ACC112 (cell line): Measurements from ENCODE around the gene EEF2.
"Not testable (repeated sequence)": the region's sequence is repeated elsewhere in the genome, so short reads cannot be mapped to it uniquely, and the experiment has no call there.

ENCODE experiments used
- H2AFZ ChIP-seq: fragments of 200-600 bp; sonication (generic); one replicate; pipeline ENCODE4 v1.6.0; 2017; ENCODE audit warnings: antibody characterized with exemption, low read length; ENCODE audit not compliant: unreplicated experiment
- H3K27ac ChIP-seq: fragments of 200-600 bp; sonication (generic); 2 replicates; pipeline ENCODE4 v1.5.1; 2014; ENCODE audit warnings: low read depth, mild to moderate bottlenecking, antibody characterized with exemption, low read length, moderate library complexity
- H3K27me3 ChIP-seq: fragments of 200-600 bp; sonication (generic); 2 replicates; pipeline ENCODE4 v1.6.1; 2014; ENCODE audit warnings: mild to moderate bottlenecking, antibody characterized with exemption, low read length, moderate library complexity, mixed read lengths; ENCODE audit not compliant: insufficient read depth
- H3K36me3 ChIP-seq: fragments of 200-600 bp; sonication (generic); 2 replicates; pipeline ENCODE4 v1.6.1; 2016; ENCODE audit warnings: mild to moderate bottlenecking, antibody characterized with exemption, low read length, moderate library complexity, mixed read lengths; ENCODE audit not compliant: insufficient read depth
- H3K4me1 ChIP-seq: fragments of 200-600 bp; sonication (generic); one replicate; pipeline ENCODE4 v1.6.1; 2016; ENCODE audit warnings: low read length, mixed read lengths; ENCODE audit not compliant: insufficient read depth, unreplicated experiment, control insufficient read depth
- H3K4me3 ChIP-seq: fragments of 200-600 bp; sonication (generic); 2 replicates; pipeline ENCODE4 v1.5.1; 2014; ENCODE audit warnings: mild to moderate bottlenecking, low read depth, low read length
- H3K79me2 ChIP-seq: fragments of 200-600 bp; sonication (generic); one replicate; pipeline ENCODE4 v1.6.0; 2016; ENCODE audit warnings: low read length; ENCODE audit not compliant: control insufficient read depth, unreplicated experiment, insufficient read depth

EEF2 gene

GRCh38 chr19:4014541-4015491 is 29.6 kb upstream of the EEF2 start:
- Histone ChIP-seq H3K36me3 (no peaks in the 10 kb centered on the region), H2AFZ (no peak overlapping the region), H3K4me1 (no peaks in the 10 kb centered on the region), H3K27me3 (no peaks in the 10 kb centered on the region), H3K4me3 (no peak overlapping the region), H3K79me2 (peaks cover 18% of the 10 kb centered on the region), H3K27ac (no peak overlapping the region)

- no peaks in the 10 kb centered on the region for H3K36me3 ChIP-seq
- H3K27ac ChIP-seq, result no peak overlapping the region
- H3K4me3 ChIP-seq, result no peak overlapping the region
- peaks cover 26% of the 10 kb centered on the region for H3K79me2 ChIP-seq
- H2AFZ ChIP-seq, result no peak overlapping the region
- peaks cover 5% of the 10 kb centered on the region for H3K4me1 ChIP-seq
- no peaks in the 10 kb centered on the region for H3K27me3 ChIP-seq
These were observed 28.8 kb upstream of the EEF2 start for GRCh38 chr19:4013886-4014540.

GRCh38 chr19:4012975-4013634 is 27.8 kb upstream of the EEF2 start:
- peaks cover 8% of the 10 kb centered on the region for H3K4me1 ChIP-seq
- no peak overlapping the region for H3K27ac ChIP-seq
- H2AFZ ChIP-seq, result no peak overlapping the region
- H3K36me3 ChIP-seq, result no peaks in the 10 kb centered on the region
- H3K79me2 ChIP-seq, result peaks cover 35% of the 10 kb centered on the region
- H3K27me3 ChIP-seq, result no peaks in the 10 kb centered on the region
- H3K4me3 ChIP-seq, result no peak overlapping the region

- Histone ChIP-seq H3K36me3 (no peaks in the 10 kb centered on the region), H3K4me1 (peaks cover 8% of the 10 kb centered on the region), H3K27me3 (no peaks in the 10 kb centered on the region), H2AFZ (no peak overlapping the region), H3K27ac (no peak overlapping the region), H3K4me3 (no peak overlapping the region), H3K79me2 (peaks cover 39% of the 10 kb centered on the region)
These were observed 27.1 kb upstream of the EEF2 start for GRCh38 chr19:4012092-4012974.

GRCh38 chr19:4011430-4011829 is 26.2 kb upstream of the EEF2 start:
- H3K79me2 ChIP-seq, result peaks cover 39% of the 10 kb centered on the region
- H2AFZ ChIP-seq, H3K4me1 ChIP-seq, H3K27me3 ChIP-seq, H3K36me3 ChIP-seq, H3K27ac ChIP-seq, H3K4me3 ChIP-seq: not testable (repeated sequence)

GRCh38 chr19:4010808-4011110 is 25.5 kb upstream of the EEF2 start:
- peaks cover 36% of the 10 kb centered on the region for H3K79me2 ChIP-seq
- H2AFZ ChIP-seq, result no peak overlapping the region
- H3K27me3 ChIP-seq, result no peaks in the 10 kb centered on the region
- H3K4me3 ChIP-seq, result no peak overlapping the region
- no peak overlapping the region for H3K27ac ChIP-seq
- peaks cover 8% of the 10 kb centered on the region for H3K4me1 ChIP-seq
- H3K36me3 ChIP-seq, result no peaks in the 10 kb centered on the region

GRCh38 chr19:4009990-4010807 is 24.9 kb upstream of the EEF2 start:
- no peak overlapping the region for H3K27ac ChIP-seq
- no peaks in the 10 kb centered on the region for H3K27me3 ChIP-seq
- H3K4me1 ChIP-seq, result peaks cover 8% of the 10 kb centered on the region
- peaks cover 36% of the 10 kb centered on the region for H3K79me2 ChIP-seq
- H2AFZ ChIP-seq, result no peak overlapping the region
- no peak overlapping the region for H3K4me3 ChIP-seq
- no peaks in the 10 kb centered on the region for H3K36me3 ChIP-seq

- peaks cover 36% of the 10 kb centered on the region for H3K79me2 ChIP-seq
- peaks cover 8% of the 10 kb centered on the region for H3K4me1 ChIP-seq
- H3K4me3 ChIP-seq, result peak overlapping the region; percentile 91
- no peaks in the 10 kb centered on the region for H3K36me3 ChIP-seq
- no peaks in the 10 kb centered on the region for H3K27me3 ChIP-seq
- H2AFZ ChIP-seq, result peak overlapping the region; percentile 38
- no peak overlapping the region for H3K27ac ChIP-seq
These were observed 22.7 kb upstream of the EEF2 start for GRCh38 chr19:4007836-4008539.

- Histone ChIP-seq H3K4me1 (peaks cover 8% of the 10 kb centered on the region), H2AFZ (peak within 1 kb of the TSS; percentile 75), H3K27ac (no peak within 1 kb of the TSS), H3K27me3 (no peaks in the 10 kb centered on the region), H3K79me2 (peaks cover 36% of the 10 kb centered on the region), H3K4me3 (peak within 1 kb of the TSS; percentile 91), H3K36me3 (no peaks in the 10 kb centered on the region)
These were observed 22.0 kb upstream of the EEF2 start, which contains the start of gene PIAS4 for GRCh38 chr19:4007021-4007835. TSS of gene PIAS4 (plus strand) at chr19:4007736. CDS start at chr19:4007761, 25 bp downstream.
